Esophagus muscularis mucosa (tissue), 4 donors: ENCODE measurements around the gene ATP1A1. TPM values are rescaled to one million over a fixed set of nuclear protein-coding genes. Genes with fewer than 3 reads are reported as not detected.

Experiments used
- DNase-seq: peaks from one replicate; pipeline ENCODE4 v3.0.0-alpha.2; 2017; ENCODE audit errors: extremely low spot score
- H3K27ac ChIP-seq, 4 donors: fragments of 200-600 bp; sonication (generic); replicated peaks in 1 of 4; 1 replicate in 3 of 4; 2 replicates in 1 of 4; pipeline ENCODE4 v1.5.1; 2016 to 2019; ENCODE audit warnings: mild to moderate bottlenecking in 1 of 4
- H3K27me3 ChIP-seq, 4 donors: fragments of 200-600 bp; sonication (generic); one replicate each; pipeline versions ENCODE4 v1.5.1 to v1.6.0; 2016 to 2019
- H3K36me3 ChIP-seq, 4 donors: fragments of 200-600 bp; sonication (generic); one replicate each; pipeline ENCODE4 v1.5.1; 2016 to 2019
- H3K4me1 ChIP-seq, 4 donors: fragments of 200-600 bp; sonication (generic); one replicate each; pipeline ENCODE4 v1.5.1; 2016 to 2019
- H3K4me3 ChIP-seq, 4 donors: fragments of 200-600 bp; sonication (generic); 1 replicate in 2 of 4; 2 replicates in 2 of 4; pipeline ENCODE4 v1.5.1; 2016 to 2019; ENCODE audit warnings: mild to moderate bottlenecking in 4 of 4, moderate library complexity in 1 of 4
- H3K9me3 ChIP-seq, 4 donors: fragments of 200-600 bp; sonication (generic); 1 replicate in 3 of 4; 2 replicates in 1 of 4; pipeline ENCODE4 v1.5.1; 2016 to 2019
- EP300 ChIP-seq: sonication (generic); formaldehyde crosslinking; IDR thresholded peaks from one replicate; pipeline ENCODE4 v1.6.1; 2017; ENCODE audit warnings: antibody characterized with exemption
- POLR2A ChIP-seq: fragments of 450-650 bp; IDR thresholded peaks from one replicate; pipeline ENCODE4 v1.6.1; 2017; ENCODE audit warnings: antibody characterized with exemption, moderate library complexity, mild to moderate bottlenecking, low read depth
- POLR2AphosphoS5 ChIP-seq, 2 donors: sonication (generic); formaldehyde crosslinking; IDR thresholded peaks; one replicate each; pipeline ENCODE4 v1.6.1; 2017; ENCODE audit warnings: antibody characterized with exemption in 2 of 2
- WGBS: methylation state at CpG from one replicate; pipeline ENCODE4 v1.1.5; 2018; 5-methylcytosine and 5-hydroxymethylcytosine counted together
- intact Hi-C: fragments of 100-400 bp; cut with DNase I; formaldehyde crosslinking; loops from one replicate; pipeline ENCODE4 v1.15.1; 2023
- total RNA-seq, 4 donors: library from RNA; depleted of rRNA; stranded (reverse); fragments of >200 nt; gene quantifications; one replicate each; pipeline versions ENCODE4 v1.1.0 to v1.2.1, GENCODE V29; 2016
- TF ChIP-seq, protein P1 (sequence below), 3 experiments: fragments of 200-600 bp in 2 of 3; fragments of 450-650 bp in 1 of 3; sonication (generic) in 2 of 3; IDR thresholded peaks; one replicate each; pipeline ENCODE4 v1.5.1; 2017 to 2019; ENCODE audit warnings: antibody characterized with exemption in 3 of 3, mild to moderate bottlenecking in 2 of 3, moderate library complexity in 1 of 3

ATP1A1 gene
- total RNA-seq, 4 donors from 2014 or later = 90.1 to 196 (median 157) TPM

DNA sequence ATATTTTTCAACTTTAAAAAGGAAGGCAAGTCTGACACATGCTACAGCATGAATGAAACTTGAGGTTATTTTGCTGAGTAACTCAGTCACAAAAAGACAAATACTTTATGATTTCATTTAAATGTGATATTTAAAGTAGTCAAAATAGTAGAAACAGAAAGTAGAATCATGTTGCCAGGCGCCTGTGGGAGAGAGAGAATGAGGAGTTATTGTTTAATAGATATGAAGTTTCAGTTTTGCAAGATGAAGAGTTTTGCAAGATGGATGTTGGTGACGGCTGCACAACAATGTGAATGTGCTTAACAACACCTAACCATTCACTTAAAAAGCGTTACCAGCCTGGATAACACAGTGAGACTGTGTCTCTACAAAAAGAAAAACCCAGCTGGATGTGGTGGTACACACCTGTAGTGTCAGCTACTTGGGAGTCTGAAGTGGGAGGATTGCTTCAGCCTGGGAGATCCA, 20.7 kb upstream of the ATP1A1 start:
- H3K27me3 ChIP-seq = no peaks in the 10 kb centered on the region
- H3K9me3 ChIP-seq = no peaks in the 10 kb centered on the region
- H3K36me3 ChIP-seq = no peaks in the 10 kb centered on the region
- no peak overlapping the region for H3K27ac ChIP-seq
- peak; percentile 66 for DNase-seq
- H3K4me3 ChIP-seq = no peak overlapping the region
- 74% methylated on average over 3 of the region's 3 CpGs for WGBS
- TF ChIP-seq EP300 (no peak), POLR2A (no peak), POLR2AphosphoS5 (IDR thresholded peaks at IDR 0.05) (no peak)
- TF ChIP-seq, protein P1, sequence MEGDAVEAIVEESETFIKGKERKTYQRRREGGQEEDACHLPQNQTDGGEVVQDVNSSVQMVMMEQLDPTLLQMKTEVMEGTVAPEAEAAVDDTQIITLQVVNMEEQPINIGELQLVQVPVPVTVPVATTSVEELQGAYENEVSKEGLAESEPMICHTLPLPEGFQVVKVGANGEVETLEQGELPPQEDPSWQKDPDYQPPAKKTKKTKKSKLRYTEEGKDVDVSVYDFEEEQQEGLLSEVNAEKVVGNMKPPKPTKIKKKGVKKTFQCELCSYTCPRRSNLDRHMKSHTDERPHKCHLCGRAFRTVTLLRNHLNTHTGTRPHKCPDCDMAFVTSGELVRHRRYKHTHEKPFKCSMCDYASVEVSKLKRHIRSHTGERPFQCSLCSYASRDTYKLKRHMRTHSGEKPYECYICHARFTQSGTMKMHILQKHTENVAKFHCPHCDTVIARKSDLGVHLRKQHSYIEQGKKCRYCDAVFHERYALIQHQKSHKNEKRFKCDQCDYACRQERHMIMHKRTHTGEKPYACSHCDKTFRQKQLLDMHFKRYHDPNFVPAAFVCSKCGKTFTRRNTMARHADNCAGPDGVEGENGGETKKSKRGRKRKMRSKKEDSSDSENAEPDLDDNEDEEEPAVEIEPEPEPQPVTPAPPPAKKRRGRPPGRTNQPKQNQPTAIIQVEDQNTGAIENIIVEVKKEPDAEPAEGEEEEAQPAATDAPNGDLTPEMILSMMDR (IDR thresholded peaks at IDR 0.05) = no peak
- peaks cover 0 to 3% (median 0%) of the 10 kb centered on the region in 4 donors for H3K4me1 ChIP-seq
- intact Hi-C loops = no loop called here

DNA sequence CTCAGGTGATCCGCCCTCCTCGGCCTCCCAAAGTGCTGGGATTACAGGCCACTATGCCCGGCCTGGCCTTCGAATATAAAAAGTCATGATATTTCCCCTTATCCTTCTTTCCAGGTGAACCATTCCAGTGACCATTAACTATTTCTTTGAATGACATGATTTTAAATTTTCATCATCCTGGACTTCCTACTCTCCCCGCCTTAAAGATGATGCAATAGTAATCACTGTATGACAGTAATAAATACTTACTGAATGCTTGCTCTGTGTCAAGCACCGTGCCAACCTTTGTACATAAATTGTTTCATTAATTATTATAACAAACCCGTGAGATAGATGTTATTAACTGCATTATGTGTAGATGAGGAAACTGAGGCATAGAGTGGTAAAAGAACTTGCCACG, 19.9 kb upstream of the ATP1A1 start:
- Histone ChIP-seq H3K27ac (no peak overlapping the region), H3K4me1 (peaks cover 0 to 3% (median 0%) of the 10 kb centered on the region in 4 donors), H3K27me3 (no peaks in the 10 kb centered on the region), H3K36me3 (no peaks in the 10 kb centered on the region), H3K4me3 (no peak overlapping the region), H3K9me3 (no peaks in the 10 kb centered on the region)
- WGBS = 89% methylated on average over 8 of the region's 8 CpGs
- no peak for DNase-seq
- TF ChIP-seq EP300 = no peak
- TF ChIP-seq POLR2A = no peak
- TF ChIP-seq, protein P1 (IDR thresholded peaks at IDR 0.05) = no peak
- intact Hi-C loops = no loop called here

GRCh38 chr1:116356067-116356466, 17.0 kb upstream of the ATP1A1 start:
- Histone ChIP-seq H3K27me3 (no peaks in the 10 kb centered on the region), H3K4me3 (no peak overlapping the region), H3K27ac (no peak overlapping the region), H3K4me1 (peaks cover 0 to 3% (median 0%) of the 10 kb centered on the region in 4 donors), H3K36me3 (no peaks in the 10 kb centered on the region), H3K9me3 (no peaks in the 10 kb centered on the region)
- DNase-seq = no peak
- no peak for TF ChIP-seq POLR2A
- TF ChIP-seq EP300 = no peak
- no peak for TF ChIP-seq POLR2AphosphoS5 (IDR thresholded peaks at IDR 0.05)
- TF ChIP-seq, protein P1 (IDR thresholded peaks at IDR 0.05) = no peak
- intact Hi-C loops = no loop called here
- 60% methylated on average over 4 of the region's 4 CpGs for WGBS

- DNase-seq = no peak
- H3K4me1 ChIP-seq = peaks cover 0 to 3% (median 0%) of the 10 kb centered on the region in 4 donors
- TF ChIP-seq, protein P1 (IDR thresholded peaks at IDR 0.05) = no peak
- TF ChIP-seq POLR2AphosphoS5 (IDR thresholded peaks at IDR 0.05) (no peak), POLR2A (no peak), EP300 (no peak)
- 24% methylated on average over 2 of the region's 2 CpGs for WGBS
- H3K9me3 ChIP-seq = no peaks in the 10 kb centered on the region
- no peaks in the 10 kb centered on the region for H3K27me3 ChIP-seq
- intact Hi-C loops = no loop called here
- no peak overlapping the region for H3K4me3 ChIP-seq
- no peak overlapping the region for H3K27ac ChIP-seq
- no peaks in the 10 kb centered on the region for H3K36me3 ChIP-seq
Measured at GRCh38 chr1:116356673-116357072, 16.4 kb upstream of the ATP1A1 start.

DNA sequence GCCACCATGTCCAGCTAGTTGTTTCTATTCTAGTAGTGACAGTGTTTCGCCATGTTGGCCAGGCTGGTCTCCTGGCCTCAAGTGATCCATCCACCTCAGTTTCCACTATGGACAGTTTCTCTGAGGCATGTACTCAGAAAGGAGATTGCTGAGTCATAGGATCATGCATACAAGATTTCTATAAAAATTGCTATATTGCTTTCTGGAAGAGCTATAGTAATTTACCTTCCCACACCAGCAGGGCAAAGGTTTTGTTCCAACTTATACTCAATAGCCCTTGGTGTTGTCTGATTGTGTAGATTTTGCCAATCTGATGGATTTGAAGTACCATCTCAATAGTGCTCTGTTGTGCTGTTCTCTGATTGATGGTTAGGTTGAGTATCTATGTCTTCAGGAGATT, 15.6 kb upstream of the ATP1A1 start:
- 100% methylated on average over 1 of the region's 1 CpG for WGBS
- Histone ChIP-seq H3K27me3 (no peaks in the 10 kb centered on the region), H3K36me3 (no peaks in the 10 kb centered on the region), H3K9me3 (no peaks in the 10 kb centered on the region), H3K27ac (no peak overlapping the region), H3K4me3 (no peak overlapping the region), H3K4me1 (peaks cover 0 to 3% (median 0%) of the 10 kb centered on the region in 4 donors)
- DNase-seq = no peak
- TF ChIP-seq POLR2A (no peak), EP300 (no peak), POLR2AphosphoS5 (IDR thresholded peaks at IDR 0.05) (no peak)
- TF ChIP-seq, protein P1 (IDR thresholded peaks at IDR 0.05) = no peak
- intact Hi-C loops = no loop called here
